Stimulated activated CD8-positive, alpha-beta memory T cell treated with anti-CD3 and anti-CD28 coated beads, Interleukin-12 subunit alpha, Interleukin-12 subunit beta, amount 100 ng/mL, for 4 hours (primary cell): Measurements from ENCODE around the gene TNRC6B.
"Not testable (repeated sequence)": the region's sequence is repeated elsewhere in the genome, so short reads cannot be mapped to it uniquely, and the experiment has no call there.

Source experiments
- DNase-seq: peaks from one replicate; pipeline ENCODE4 v3.0.0-alpha.2; 2020; ENCODE audit warnings: low read depth

TNRC6B gene

DNA sequence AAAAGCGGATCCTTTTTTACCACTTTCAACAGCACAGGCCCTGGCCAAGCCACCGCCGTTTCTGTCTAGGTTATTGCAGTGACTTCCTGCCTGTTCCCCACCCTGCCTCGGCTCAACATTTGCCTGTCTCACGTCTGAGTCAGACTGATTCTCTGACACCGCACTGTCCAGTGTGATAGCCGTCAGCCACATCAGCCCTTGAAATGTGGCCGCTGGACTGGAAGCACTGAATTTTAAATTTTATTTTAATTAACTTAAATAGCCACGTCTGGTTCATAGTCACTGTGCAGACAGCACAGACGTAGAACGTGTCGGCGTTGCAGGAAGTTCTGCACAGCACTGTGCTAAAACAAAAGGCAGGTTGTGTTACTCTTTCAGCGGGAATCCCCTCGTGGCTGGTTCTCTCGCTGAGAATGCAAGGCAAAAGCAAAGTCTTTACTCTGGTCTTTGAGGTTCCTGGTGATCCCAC lies 112.3 kb downstream of the TNRC6B start:
- peak; percentile 36 for DNase-seq

DNA sequence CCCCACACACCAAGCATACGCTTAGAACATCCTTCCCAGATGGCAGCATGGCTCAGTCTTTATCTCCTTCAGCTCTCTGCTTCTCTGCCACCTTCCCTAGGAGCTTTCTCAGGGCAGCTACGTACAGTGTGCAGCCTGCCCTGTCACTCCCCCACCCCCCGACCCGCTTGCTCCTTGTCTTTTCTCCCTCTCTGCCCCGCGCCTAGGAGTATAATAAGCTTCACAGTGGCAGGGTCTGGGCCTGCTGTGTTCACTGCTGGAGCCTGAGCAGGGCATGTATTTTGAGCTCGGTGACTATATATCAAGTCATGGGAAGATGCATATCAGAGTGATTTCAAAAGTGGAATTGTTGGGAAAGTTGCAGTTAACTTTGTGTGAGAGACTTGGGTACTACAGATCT lies 112.8 kb downstream of the TNRC6B start:
- no peak for DNase-seq

DNA sequence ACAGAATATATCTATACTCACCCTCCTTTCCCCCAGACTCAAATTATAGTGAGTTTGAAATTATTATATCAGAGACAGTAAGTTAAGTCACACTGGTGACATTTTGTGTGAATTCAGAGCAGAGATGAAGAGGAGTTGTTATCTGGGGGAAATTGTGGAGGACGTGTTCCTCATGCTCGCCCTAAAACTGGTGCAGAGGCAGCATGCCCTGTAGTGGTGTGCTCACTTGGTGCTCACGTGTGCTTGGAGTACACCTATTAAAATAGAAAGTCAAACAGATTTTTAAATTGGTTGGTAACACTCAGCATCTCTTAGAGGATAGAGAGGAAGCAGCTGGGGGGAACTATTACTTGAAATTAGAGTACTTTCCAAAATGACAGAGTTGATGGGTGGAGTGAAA lies 117.0 kb downstream of the TNRC6B start:
- DNase-seq = no peak

DNA sequence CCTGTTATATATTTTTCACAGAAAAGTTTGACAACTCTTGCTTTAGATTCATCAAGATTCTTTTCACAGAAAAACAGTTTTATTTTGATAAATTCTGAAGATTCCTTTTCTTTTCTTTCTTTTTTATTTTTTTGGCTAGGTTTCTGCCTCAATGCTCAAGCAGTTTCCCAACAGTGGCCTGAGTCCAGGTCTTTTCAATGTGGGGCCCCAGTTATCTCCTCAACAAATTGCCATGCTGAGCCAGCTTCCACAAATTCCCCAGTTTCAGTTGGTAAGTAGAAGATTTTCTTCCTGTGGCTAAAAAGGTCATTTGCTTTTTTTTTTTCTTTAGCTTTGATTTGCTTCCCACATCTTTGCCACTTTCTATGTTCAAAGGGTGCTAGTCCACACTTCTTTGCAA lies 122.6 kb downstream of the TNRC6B start:
- no peak for DNase-seq

DNA sequence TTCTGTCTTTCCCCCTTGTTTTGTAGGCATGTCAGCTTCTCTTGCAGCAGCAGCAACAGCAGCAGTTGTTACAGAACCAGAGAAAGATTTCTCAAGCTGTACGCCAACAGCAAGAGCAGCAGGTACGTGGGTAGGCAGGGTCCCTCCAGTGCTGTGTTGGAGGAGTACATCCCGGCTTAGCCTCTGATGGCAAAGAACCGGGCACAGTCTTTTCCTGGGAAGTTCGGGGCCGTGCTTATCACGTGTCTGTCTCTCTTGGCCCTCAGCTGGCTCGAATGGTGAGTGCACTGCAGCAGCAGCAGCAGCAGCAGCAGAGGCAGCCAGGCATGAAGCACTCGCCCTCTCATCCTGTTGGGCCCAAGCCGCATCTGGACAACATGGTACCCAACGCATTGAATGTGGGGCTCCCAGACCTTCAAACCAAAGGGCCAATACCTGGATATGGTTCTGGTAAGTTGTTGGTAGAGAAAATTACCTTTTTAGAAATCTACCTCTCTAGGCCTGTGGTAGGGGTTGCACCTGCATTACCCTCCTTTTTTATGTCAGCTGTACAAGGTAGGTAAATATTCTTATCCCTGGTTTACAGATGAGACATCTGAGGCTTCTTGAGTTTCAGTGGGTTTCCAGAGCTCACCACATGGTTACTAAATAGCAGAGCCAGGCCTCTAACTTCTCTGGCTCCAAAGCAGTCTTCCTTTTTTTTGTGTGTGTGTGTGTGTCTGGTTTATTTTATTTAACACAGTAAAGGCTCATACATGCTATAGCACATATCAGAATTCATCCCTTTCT lies 123.4 kb downstream of the TNRC6B start:
- DNase-seq = no peak

DNA sequence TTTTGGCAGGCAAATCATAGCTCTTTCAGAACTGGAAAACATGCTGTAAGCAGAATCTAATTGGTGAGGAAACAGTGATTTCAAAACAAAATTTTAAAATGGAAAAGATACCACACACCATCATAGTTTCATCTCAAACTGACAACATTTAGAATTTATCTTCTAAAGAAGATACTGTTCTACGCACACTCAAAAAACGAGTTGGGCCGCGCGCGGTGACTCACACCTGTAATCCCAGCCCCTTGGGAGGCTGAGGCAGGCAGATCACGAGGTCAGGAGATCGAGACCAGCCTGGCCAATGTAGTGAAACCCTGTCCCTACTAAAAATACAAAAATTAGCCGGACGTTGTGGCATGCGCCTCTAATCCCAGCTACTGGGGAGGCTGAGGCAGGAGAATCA lies 124.4 kb downstream of the TNRC6B start:
- DNase-seq = no peak

DNA sequence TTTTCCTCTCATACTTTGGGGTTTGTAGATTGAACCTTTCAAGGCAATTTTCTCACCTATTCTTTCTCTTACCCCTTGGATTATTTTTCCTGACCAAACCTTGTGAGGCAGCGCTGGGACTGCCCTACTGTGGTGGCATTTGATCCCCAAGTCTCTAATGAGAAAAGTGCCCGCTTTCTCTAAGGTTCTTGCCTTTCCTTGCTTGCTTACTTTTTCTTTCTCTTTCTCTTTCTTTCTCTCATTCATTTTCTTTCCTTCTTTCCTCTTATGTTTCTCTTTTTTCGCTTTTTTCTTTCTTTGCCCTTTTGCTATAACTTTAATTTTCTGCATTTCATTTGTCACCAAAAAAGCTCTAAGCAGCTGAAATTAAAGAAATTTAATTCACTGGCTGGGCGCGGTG lies 127.9 kb downstream of the TNRC6B start:
- no peak for DNase-seq

DNA sequence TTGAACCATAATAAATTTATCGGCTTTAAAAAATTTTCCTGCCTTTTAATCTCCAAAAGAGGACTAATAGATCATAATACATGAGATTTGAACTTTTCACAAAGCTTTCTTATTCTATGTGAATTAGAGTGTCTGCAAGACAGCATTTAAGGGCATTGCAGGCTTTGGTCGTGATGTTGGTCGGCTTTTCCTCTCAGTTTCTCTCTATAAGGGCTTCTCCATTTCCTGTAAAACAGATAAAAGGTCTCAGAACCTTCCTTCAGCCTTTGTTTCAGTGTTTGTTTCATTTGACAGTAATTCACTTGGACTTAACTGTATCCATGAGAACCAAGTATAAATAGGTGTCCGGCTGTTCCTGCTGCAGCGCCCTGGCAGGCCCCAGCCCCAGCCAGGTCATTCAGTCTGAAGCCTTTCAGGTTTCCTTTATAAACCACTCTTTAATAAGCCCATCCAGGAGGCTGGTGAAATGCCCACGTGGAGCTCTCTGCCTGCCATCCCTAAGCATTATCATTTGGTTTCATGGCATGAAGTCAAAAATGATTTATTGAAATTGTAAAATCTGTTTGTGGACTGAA lies 131.4 kb downstream of the TNRC6B start:
- DNase-seq = no peak

DNA sequence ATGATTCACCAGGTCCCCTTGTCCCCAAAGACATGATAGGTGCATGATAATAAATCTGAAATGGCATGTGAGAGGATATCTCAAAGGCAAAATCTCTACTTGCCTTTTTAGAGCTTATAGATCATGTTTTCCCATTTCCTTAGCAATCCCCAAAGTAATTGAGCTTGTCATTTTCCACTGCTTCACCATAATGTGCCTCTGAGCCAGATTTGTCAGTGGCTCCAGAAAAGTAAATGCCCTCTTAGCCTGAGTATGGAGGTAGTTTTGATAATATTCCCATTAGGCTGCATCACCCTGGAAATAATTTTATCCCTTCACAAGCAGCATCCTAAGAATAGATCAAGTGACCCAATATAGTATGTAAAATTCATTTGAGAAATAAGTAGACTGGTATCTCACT lies 131.9 kb downstream of the TNRC6B start:
- no peak for DNase-seq

DNA sequence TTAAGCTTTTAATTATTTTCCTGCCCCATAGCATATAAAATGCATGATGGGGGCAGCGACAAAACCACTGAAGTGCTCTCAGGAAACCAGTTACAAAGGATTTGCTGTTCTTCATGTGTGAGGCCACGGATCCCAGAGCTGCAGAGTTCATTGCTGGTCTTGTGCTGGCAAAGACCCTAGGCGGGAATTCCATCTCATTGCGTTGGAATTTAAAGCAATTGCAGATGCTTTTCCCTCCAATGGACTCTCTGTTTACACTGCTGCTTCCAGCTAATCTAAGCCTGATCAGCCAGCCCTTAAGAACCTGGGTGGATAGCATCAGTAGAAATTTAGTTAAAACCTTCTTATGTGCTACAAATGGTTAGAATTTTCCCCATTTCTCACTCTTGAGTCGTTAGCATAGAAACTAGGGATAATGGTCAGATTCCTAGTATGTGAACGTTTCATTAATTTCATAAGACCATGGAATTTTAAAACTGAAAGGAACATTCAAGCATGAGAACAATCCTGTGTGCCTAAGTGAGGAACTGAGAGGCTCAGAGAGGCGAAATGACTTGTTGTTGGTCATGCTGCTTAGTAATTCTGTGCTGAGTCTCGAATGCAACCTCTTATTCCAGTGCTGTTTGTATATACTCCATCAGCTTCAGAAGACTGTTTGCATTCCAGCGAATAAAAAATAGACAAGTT lies 132.5 kb downstream of the TNRC6B start:
- DNase-seq = no peak

DNA sequence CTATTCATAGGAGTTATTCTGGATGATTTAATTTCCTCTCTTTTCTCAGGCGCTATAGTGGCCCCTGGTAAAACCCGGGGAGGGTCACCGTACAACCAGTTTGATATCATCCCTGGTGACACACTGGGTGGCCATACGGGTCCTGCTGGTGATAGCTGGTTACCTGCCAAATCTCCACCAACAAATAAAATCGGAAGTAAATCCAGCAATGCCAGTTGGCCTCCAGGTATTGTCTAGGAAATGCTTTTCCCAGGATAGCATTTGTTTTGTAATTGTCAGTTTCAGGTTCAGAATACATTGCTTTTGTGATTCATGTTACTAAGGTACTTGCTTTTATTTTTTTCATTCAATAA lies 133.0 kb downstream of the TNRC6B start:
- no peak for DNase-seq

DNA sequence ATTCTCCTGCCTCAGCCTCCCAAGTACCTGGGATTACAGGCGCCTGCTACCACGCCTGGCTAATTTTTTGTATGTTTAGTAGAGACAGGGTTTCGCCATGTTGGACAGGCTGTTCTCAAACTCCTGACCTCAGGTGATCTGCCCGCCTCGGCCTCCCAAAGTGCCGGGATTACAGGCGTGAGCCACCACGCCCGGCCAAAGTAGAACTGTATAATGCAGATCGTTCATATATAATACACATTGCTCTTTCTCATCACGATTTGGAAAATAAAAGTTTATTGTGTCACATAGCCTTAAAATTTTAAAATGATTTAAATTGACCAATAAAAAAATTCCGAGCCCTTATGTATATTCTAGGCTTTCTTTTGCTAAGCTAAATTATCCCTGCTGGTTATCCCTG lies 133.9 kb downstream of the TNRC6B start:
- not testable (repeated sequence) for DNase-seq

DNA sequence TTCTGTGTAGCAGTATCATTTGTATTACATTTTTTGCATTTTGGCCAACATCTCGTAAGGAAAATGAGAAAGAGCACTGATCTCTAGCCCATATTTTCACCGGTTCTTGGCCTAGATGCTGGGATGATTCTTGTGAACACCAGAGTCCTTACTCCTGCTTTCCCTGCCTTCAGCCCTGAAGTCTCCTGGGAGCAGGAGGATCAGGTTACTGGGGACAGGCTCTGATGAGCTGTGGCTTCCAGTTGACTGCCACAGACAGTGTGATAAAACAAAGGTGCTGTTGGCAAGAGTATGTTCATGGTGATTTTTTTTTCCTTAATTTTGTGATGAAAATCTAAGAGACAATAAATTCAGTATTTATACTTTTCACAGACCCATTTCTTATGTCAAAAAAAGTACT lies 134.3 kb downstream of the TNRC6B start:
- no peak for DNase-seq

DNA sequence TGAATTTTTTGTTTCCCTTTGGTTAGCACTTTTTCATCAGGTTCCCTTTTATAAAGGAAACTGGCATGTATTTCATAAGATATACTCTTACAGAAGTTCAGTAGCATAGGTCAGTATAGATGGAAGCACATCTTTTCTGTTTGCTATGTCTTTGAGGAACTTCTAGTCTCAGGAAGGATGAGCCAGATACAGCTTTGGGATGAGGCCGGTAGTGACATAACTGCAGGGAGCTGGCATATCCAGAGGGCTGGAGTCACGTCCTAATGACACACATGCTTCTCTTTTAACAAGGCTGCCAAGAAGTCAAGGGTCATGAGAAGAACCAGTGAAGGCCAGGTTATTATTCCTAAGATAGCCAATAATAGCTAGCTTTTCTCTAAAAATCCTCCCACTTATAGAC lies 135.3 kb downstream of the TNRC6B start:
- DNase-seq = no peak

DNA sequence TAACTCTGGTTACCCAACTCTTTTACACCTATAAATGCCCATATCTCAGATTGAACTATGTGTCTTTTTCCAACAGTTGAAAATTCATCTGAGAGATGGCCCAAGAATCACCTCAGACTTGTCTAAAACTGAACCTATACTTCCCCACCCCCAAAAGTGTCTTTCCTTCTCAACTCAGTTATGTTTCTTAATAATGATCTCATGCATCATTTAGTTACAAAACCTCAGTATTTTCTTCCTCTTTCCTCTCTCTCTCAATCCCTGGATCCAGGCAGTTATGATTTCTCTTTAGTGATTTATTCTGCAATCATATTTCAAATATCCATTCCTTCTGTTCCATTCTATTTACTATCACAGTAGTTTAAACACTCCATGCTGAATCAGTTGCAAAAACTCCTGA lies 136.3 kb downstream of the TNRC6B start:
- no peak for DNase-seq

DNA sequence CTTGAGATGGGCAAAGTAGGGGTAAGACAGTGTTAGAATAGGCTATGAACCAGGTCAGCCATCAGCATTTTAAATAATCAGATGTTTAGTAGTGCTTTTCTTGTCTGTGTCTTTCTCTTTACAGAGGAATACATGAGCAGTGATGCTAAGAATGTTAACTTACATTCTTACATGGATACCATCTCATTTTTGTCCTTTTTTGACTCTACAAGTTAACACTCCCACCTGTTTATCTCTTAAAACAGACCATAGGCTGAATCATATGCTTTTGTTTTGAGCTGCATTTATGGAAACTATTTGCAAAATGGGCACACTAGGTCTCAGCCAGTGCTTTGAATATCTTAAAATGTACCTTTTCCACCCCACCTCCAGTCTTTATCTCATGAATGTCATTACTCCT lies 143.0 kb downstream of the TNRC6B start:
- DNase-seq = no peak

DNA sequence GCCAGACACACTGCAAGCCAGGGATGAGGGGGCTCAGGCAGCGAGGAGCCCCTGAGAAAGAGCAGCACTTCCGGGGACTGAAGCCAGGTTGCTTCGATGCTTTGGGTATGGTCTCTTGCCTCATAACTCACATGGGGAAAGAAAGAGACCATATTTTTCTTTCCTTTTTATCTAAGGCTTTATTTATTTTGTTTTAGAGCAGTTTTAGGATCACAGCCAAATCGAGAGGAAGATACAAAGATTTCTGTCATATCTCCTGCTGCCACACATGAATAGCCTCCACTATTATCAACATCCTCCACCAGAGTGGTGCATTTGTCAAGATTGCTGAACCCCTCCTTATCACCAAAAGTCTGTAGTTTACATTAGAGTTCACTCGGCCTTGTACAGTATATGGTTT lies 144.3 kb downstream of the TNRC6B start:
- DNase-seq = no peak

DNA sequence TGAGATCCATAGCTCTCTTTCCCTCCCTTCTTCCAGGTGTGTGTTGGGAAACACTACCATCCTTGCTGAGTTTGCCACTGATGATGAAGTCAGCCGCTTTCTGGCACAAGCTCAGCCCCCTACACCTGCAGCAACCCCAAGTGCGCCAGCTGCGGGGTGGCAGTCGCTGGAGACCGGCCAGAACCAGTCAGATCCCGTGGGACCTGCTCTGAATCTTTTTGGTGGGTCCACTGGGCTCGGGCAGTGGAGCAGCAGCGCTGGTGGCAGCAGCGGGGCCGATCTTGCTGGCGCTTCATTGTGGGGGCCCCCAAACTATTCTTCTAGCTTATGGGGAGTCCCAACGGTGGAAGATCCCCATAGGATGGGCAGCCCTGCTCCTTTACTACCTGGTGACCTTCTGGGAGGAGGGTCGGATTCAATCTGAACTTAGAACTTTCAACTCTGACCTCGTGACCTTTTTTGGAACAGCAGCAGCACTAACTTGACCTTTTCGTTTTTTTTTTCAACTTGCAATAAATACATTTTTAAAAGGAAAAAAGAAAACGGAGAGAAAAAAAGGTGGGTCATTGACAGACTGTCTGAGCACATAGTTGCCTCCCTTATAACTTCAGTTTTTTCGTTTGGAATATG lies 145.2 kb downstream of the TNRC6B start:
- DNase-seq = no peak

DNA sequence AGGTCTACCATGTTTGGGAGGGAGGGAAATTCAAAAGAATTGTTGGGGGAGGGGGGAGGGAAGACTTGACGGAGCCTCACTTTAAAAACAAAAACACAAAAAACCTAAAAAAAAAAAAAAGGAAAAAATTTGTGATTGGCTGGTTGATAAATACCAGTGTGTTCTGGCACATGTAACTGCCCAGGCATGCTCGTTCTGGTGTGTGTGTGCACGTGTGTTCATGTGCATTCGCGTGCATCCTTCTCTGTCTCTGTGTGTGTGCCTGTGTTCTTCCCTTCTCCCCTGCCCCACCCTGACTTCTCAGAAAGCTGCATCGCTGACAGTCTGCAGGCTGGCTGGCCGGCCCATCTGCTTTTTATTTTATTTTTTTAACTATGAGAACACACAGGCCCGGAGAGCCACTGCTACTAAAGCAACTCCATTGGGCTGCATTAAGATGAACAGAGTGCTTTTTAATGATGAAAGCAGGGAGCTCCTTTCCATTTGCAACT lies 146.0 kb downstream of the TNRC6B start:
- no peak for DNase-seq

DNA sequence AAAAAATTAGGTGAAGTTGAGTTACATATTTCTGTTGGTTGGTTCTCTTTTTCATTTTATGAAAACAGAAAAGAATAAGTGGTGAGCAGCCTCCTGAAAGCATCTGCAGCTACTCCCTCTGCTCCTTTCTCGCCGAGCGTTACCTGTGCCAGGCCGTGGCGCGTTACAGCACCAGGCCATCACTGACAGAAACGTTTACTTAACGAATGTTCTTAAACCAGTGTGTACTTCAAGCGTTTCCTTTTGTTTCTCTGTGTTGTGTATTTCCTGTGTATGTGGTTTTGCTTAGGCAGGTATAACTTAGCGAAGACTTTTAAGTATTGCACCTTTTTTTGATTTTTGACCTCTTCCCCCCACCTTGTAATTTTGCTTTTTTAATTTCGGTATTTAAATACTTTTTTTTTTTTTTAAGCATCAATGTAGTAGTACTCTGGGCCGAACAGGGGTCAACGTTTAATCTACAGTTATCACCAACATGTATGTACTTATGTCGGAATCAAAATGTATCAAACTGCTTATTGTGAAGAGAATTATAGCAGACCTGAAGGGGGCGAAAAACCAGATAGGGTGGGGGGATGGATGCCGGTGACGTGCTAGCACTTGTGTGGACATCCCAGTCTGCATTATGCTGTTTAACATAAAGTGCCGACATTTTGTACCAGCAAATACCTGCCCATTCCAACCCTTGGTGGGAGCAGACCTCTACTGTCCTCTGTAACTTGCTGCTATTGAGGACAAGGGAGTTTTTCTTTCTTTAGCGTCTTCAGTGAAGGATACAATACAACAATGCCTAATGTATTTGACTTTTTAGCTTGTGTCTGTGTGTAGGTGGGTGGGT lies 147.0 kb downstream of the TNRC6B start:
- DNase-seq = no peak

DNA sequence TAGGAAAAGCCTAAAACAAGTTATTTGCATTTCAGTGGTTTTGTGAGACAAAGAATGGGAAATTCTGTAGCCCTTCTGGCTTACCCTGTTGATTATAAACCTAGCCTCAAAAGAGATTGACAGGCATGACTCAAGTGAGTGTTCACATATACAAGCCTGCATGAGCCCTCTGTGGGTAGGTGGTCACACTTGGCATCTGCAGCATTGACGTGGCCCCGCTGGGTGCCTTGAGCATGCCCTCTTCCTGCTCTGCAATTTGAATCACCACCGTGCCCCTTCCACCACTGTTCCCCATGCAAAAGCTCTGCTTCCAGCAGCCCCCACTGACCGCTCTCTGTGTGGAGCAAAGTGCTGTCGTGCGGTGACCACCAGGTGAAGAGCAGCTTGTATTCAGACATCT lies 147.6 kb downstream of the TNRC6B start:
- peak; percentile 57 for DNase-seq
